ENCODE data around the gene PNMA8B.

The PNMA8B gene

GRCh38 chr19:46487802-46488445, 7.7 kb downstream of the PNMA8B start:
- DNase-seq (ENCODE audit: low read depth) = peak; percentile 40

DNA sequence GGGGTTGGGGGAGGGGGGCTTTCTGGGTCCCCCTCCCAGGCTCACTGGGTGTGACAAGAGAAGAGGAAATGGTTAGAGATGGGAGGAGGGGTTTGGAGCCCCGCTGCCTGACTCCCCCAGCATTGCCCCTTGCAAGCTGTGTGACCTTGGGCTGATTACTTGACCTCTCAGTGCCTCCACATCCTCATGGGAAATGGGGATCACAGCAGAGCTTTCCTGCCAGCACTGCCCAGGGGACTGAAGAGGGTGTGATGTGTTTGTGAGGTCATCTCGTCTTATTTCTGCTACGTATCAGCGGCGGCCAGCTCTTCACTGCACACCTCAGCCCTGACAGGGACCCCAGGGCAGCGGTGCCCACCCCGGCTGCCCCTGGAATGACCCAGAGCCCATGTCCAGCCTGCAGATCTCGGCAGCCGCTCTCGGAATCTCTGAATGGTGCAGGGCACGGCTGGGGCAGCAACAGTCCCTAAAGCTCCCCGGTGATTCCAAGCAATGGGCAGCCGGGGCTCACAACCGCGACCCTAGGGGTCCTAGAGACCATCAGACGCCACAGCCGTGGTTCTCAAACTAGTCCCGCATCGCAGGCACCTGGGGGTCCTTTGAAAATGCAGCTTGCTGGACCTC, 8.4 kb downstream of the PNMA8B start:
- DNase-seq (ENCODE audit: low read depth) = no peak

GRCh38 chr19:46486358-46486757, 9.3 kb downstream of the PNMA8B start:
- no peak for DNase-seq (ENCODE audit: low read depth)

DNA sequence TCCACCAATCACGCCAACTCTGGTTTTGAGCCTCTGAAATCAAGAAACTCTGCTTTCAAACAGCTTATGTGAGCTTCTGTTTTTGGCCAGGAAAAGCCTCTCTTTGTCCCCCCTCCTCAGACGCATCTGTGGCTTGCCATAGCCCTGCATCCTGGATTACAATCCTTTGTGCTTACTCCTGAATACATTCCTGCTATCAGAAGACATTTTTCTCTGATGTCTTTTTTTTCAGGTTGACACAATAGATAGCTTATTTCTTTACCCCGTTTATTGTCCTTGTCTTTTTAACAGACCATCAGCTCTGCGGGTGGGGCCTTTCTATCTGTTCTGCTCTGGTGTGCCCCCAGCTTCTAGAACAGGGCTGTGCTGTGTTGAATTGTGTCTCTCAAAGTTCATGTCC, 11.0 kb downstream of the PNMA8B start:
- DNase-seq (ENCODE audit: low read depth) = no peak

DNA sequence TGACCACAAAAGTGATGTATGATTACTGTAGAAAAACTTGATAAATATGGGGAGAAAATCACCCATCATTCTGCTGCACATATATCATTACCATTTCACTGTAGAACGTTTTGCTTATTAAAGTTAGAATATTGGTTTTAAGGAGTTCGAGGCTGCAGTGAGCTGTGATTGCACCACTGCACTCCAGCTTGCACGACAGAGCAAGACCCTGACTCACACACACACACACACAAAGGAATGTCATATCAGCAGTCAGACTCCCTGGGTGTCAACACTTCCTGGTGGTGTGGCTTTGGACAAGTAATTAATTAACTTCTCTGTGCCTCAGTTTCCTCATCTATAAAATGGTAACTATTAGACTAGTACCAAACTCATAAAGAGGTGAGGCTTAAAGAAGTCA, 13.0 kb downstream of the PNMA8B start:
- DNase-seq (ENCODE audit: low read depth) = no peak

DNA sequence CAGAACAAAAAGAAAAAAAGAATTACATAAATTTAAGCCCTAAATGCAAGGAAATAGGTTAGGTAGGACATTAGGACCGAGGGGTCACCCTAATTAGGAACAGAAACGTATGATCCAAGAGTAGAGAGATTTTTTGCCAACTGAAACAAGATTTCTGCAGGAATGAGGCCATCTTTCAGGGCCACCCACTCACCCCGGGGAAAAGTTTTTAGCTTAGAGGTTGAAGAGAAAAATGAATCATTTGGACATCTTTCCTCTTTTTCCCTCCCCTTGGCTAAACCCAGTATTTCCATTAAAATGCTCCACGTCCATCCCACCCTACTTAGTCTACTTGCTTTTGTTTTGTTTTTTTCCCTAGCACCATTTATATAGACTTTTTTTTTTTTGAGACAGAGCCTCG, 13.7 kb downstream of the PNMA8B start:
- DNase-seq (ENCODE audit: low read depth) = no peak

GRCh38 chr19:46481223-46481848, 14.3 kb downstream of the PNMA8B start:
- DNase-seq (ENCODE audit: low read depth) = no peak

GRCh38 chr19:46480415-46480814, 15.3 kb downstream of the PNMA8B start:
- no peak for DNase-seq (ENCODE audit: low read depth)

- DNase-seq (ENCODE audit: low read depth) = no peak
Measured at GRCh38 chr19:46478356-46478986, 17.2 kb downstream of the PNMA8B start.

DNA sequence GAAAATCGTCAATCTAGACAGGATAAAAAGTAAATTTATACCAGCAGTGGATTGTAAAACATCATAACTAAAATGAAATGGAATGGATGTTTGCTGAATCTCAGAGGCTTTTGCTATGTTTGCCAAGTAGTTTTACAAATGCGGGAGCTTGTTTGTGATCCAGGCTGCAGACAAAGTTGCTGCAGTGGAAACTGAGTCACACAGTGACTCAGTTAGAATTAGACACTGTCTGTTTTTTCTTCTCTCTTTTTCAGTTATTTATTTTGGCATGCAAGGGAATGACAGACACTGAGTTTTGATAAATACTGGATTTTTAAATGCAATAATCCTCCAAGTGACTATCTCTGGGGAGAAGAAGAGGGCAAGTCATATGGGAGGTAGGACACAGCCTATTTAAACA, 19.7 kb downstream of the PNMA8B start:
- DNase-seq (ENCODE audit: low read depth) = no peak

- no peak for DNase-seq (ENCODE audit: low read depth)
Measured at GRCh38 chr19:46474211-46474610, 21.5 kb downstream of the PNMA8B start.

DNA sequence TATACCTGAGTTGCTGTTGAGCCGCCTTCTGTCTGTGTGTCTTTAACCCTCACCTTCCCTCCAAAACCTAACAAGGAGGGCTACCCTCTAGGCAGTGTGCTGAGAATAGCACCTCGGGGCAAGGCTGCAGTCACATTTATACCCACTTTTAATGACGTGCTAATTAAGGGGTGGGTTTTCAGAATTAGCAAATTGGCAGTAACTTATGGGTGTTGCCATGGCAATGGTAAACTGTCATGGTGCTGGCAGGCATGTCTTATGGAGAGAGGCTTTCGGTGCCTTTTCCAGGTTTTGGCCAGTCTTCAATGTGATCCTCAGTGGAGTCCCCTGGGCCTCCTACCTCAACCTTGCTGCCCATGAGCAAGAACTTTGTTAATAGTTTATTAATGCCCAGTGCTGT, 23.1 kb downstream of the PNMA8B start:
- DNase-seq (ENCODE audit: low read depth) = no peak

- no peak for DNase-seq (ENCODE audit: low read depth)
Measured at GRCh38 chr19:46471811-46472543, 23.7 kb downstream of the PNMA8B start.

DNA sequence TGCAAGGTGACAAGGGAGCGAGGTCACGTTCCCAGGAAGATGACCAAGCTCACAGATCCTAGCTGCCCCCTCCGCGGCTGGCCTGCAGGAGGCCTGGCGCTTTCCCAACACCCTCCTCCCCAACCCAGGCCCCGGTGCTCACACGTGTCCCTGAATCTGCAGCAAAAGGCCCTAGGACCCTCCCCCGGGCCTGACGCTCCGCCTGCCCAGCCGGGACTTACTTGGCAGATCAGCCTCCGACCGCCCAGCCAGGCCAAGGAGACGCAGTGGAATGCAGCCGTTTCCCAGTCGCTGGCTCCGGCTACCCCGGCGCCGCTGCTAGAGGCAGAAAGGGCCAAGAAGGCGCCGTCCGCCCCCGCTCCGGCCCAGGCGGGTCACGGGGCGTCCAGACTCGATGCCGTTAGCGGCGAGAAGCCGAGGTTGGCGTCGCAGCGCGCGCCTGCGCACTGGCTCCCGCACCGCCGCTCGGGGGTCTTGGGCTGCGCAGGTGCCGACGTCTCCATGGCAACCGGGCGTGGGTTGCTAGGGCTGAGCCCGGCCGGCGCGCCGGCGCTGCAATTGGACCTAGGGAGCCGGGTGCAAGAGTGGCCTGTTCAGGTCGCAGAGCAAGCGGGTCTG, 24.4 kb downstream of the PNMA8B start, which contains the start of gene PNMA8A:
TSS of gene PNMA8A (minus strand) at position 448 of the 618 bp plus-strand sequence. CDS start 528 bp downstream, outside the sequence.
- DNase-seq (ENCODE audit: low read depth) = no peak

- DNase-seq (ENCODE audit: low read depth) = no peak
Measured at GRCh38 chr19:46470376-46470775, 25.3 kb downstream of the PNMA8B start.

DNA sequence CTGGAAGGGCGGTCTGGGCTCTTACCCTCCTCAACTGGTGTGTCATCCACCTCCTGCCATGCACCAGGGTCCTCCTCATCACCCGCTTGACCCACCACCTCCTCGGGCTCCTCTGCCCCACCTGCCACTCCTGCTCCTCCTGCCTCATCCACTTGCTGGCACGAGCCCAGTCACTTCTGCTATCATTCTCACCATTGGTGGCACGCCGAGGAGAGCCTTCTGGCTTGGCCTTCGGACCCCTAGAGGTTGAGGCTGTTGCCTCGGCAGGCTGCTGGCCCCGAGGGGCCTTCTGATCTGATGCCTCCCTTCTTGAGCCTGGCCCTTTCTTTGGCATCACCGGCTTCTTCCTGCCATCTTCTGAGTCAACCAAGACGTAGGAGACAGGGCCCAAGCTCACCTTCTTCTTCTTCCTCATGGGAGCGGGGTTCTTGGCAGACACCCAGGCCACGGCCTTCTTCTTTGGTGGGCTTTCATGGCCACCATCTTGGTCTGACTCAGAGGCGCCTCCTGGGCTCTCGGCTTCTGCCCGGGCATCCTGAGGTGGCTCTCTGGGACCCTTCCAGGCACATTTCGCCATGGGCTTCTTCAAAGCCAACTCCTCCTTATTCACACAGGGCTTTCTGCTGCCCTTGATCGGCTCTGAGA, 26.0 kb downstream of the PNMA8B start:
- no peak for DNase-seq (ENCODE audit: low read depth)

DNA sequence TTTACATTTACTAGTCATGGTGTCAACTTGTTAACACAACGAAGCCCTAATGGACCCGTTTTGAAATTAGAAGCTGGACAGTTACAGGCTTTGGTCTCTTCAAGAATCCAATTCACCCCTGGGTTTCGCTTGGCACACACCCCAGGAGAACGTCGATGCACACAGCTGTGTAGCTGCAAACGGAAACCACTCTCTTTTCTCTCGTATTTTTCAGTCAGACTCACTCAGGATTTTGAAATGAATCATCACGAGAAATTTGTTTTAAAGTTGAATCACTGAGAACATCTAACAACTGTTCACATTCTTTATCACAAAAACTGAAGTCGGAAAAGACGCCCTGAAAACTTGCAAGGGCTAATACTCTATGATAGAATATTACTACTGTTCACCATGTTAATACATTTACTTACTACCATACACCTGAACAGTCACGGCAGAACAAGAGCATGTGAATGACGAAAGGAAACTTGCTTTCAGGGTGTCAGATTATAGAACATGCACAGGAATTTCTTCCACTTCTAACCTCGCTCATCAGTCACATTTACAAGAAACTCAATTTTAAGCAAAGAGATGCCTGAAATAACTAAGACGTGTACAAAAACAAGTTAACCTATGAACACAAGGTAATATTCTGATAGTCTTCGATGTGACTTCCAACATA, 29.0 kb downstream of the PNMA8B start:
- peak; percentile 62 for DNase-seq (ENCODE audit: low read depth)

DNA sequence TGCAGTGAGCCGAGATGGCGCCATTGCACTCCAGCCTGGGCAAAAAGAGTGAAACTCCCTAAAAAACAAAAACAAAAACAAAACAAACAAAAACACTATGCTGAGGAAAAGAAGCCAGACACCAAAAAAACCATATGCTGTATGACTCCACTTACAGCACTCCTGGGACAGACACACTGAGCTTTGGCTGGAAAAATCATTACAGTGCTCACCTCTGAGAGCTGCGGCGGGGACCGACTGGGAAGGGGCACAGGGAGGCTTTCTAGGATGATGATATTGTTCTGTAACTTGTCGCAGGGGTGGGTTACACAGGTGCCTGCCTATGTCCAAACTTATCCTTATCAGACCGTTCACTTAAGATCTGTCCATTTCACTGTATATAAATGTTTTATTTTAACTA, 32.2 kb downstream of the PNMA8B start:
- DNase-seq (ENCODE audit: low read depth) = no peak

DNA sequence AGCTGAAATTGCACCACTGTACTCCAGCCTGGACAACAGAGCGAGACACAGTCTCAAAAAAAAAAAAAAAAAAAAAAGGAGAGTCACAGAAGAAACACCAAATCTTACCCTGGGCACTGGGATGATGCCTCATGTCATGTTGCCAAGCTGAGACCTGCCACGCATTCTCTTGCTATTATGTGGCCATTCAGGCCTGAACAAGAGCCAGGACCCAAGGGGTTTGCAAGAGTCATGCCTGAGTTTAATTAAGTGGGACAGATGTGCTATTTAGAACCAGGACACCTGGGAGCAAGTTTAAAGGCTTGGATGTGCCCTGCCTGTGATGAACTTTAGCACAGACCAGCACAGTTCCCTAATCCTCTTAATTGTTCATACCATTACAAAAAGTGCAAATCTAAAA, 34.1 kb downstream of the PNMA8B start:
- DNase-seq (ENCODE audit: low read depth) = no peak

- no peak for DNase-seq (ENCODE audit: low read depth)
Measured at GRCh38 chr19:46460981-46461380, 34.7 kb downstream of the PNMA8B start.

- DNase-seq (ENCODE audit: low read depth) = no peak
Measured at GRCh38 chr19:46460055-46460454, 35.6 kb downstream of the PNMA8B start.
